Ovary (tissue), 9 donors: ENCODE results near the gene CHN1. TPM values are rescaled to one million over a fixed set of nuclear protein-coding genes. Genes with fewer than 3 reads are reported as not detected.

Source experiments
- DNase-seq, 5 donors: peaks; one replicate each; pipeline ENCODE4 v3.0.0-alpha.2; 2019 to 2020
- H3K27ac ChIP-seq, 2 donors: fragments of 200-600 bp; one replicate each; pipeline versions ENCODE4 v1.5.1 to v1.8.0; 2019 to 2022
- H3K27me3 ChIP-seq: fragments of 200-600 bp; one replicate; pipeline ENCODE4 v1.8.0; 2022
- H3K36me3 ChIP-seq: fragments of 200-600 bp; sonication (generic); one replicate; pipeline ENCODE4 v1.5.1; 2019
- H3K4me1 ChIP-seq: one replicate; pipeline ENCODE4 v1.8.1; 2013; ENCODE audit warnings: mild to moderate bottlenecking, moderate library complexity; ENCODE audit not compliant: insufficient read depth
- H3K4me3 ChIP-seq: fragments of 200-600 bp; sonication (generic); one replicate; pipeline ENCODE4 v1.5.1; 2017
- H3K9me3 ChIP-seq, 2 donors: fragments of 200-600 bp in 1 of 2; sonication (generic) in 1 of 2; one replicate each; pipeline versions ENCODE4 v1.5.1 to v1.8.1; 2013 to 2019; ENCODE audit warnings: mild to moderate bottlenecking in 1 of 2, moderate library complexity in 1 of 2
- CTCF ChIP-seq, 3 donors: fragments of 450-650 bp in 2 of 3; fragments of 200-600 bp in 1 of 3; IDR thresholded peaks; one replicate each; pipeline versions ENCODE4 v1.5.1 to v1.8.0; 2016 to 2022; ENCODE audit warnings: antibody characterized with exemption in 3 of 3, mild to moderate bottlenecking in 1 of 3
- EP300 ChIP-seq: sonication (generic); formaldehyde crosslinking; IDR thresholded peaks from one replicate; pipeline ENCODE4 v1.6.1; 2017; ENCODE audit warnings: antibody characterized with exemption
- POLR2A ChIP-seq: fragments of 450-650 bp; IDR thresholded peaks from one replicate; pipeline ENCODE4 v1.6.1; 2017; ENCODE audit warnings: antibody characterized with exemption, mild to moderate bottlenecking, moderate library complexity
- WGBS, 3 donors: extraction: QIAGEN DNeasy Blood & Tissue Kit in 1 of 3; methylation state at CpG; one replicate each; pipeline versions ENCODE4 v1.1.5 to v1.1.7; 2013 to 2017; 5-methylcytosine and 5-hydroxymethylcytosine counted together
- intact Hi-C, 4 donors: fragments of 100-400 bp; cut with DNase I; formaldehyde crosslinking; loops; one replicate each; pipeline versions ENCODE4 v1.11.0 to v1.15.1; 2022 to 2023
- polyA plus RNA-seq, 2 donors: library from polyadenylated mRNA; stranded (reverse); fragments of 200-250 nt in 1 of 2; fragments of 350-450 nt in 1 of 2; fragmentation: Illumina TruSeq in 1 of 2; extraction: RNeasy Lipid Tissue Mini Kit (QIAGEN cat#74804) in 1 of 2; gene quantifications; one replicate each; pipeline ENCODE4 v1.2.3, GENCODE V29; 2013 to 2014
- total RNA-seq, 7 donors: library from RNA; depleted of rRNA in 2 of 7; stranded (reverse); fragments of >200 nt in 2 of 7; fragmentation: NEBNext Ultra II Directional in 3 of 7; extraction: Animal tissue kit (Norgen Biotek cat#: 25700) in 3 of 7; gene quantifications; one replicate each; pipeline versions ENCODE4 v1.1.0 to v1.2.4, GENCODE V29; 2016 to 2023
- donor health status: DM: no; HTN: no; CAD: no; lungs with moderate emphysema.
- donor health status: DM: no; HTN: no; CAD: no.
- donor health status: Bipolar disorder and iron deficiency.
- donor health status: DM: yes; HTN: yes; CAD: no.
- donor health status: DM: no; HTN: no; CAD: no.
- donor health status: DM: yes; HTN: yes; CAD: no.

Gene CHN1
- total and polyA plus RNA-seq, 9 donors = 6.5 to 18.0 (median 9.4) TPM

GRCh38 chr2:174796319-174796771 is 208.8 kb downstream of the CHN1 start:
- no peaks in the 10 kb centered on the region for H3K4me1 ChIP-seq
- no peaks in the 10 kb centered on the region for H3K9me3 ChIP-seq
- no peak overlapping the region for H3K4me3 ChIP-seq
- no peak for DNase-seq
- intact Hi-C loops = no loop called here
- TF ChIP-seq POLR2A (no peak), CTCF (IDR thresholded peaks at IDR 0.05) (no peak), EP300 (no peak)
- no peaks in the 10 kb centered on the region for H3K27me3 ChIP-seq
- H3K36me3 ChIP-seq = no peaks in the 10 kb centered on the region
- no peak overlapping the region for H3K27ac ChIP-seq

- no peak for DNase-seq
- TF ChIP-seq EP300 (no peak), CTCF (IDR thresholded peaks at IDR 0.05) (no peak), POLR2A (no peak)
- no peak overlapping the region for H3K27ac ChIP-seq
- no peaks in the 10 kb centered on the region for H3K36me3 ChIP-seq
- 76 to 86% (median 85%) methylated on average over 3 of the region's 3 CpGs for WGBS, 3 donors
- intact Hi-C loops = no loop called here
- no peaks in the 10 kb centered on the region for H3K9me3 ChIP-seq
- no peaks in the 10 kb centered on the region for H3K27me3 ChIP-seq
- H3K4me1 ChIP-seq = no peaks in the 10 kb centered on the region
- no peak overlapping the region for H3K4me3 ChIP-seq
Measured at GRCh38 chr2:174794851-174795374, 210.3 kb downstream of the CHN1 start.

- no peaks in the 10 kb centered on the region for H3K36me3 ChIP-seq
- WGBS, 3 donors = 87 to 88% (median 88%) methylated on average over 7 of the region's 7 CpGs
- no peaks in the 10 kb centered on the region for H3K9me3 ChIP-seq
- no peaks in the 10 kb centered on the region for H3K27me3 ChIP-seq
- no peak for DNase-seq
- H3K27ac ChIP-seq = no peak overlapping the region
- TF ChIP-seq POLR2A (no peak), CTCF (IDR thresholded peaks at IDR 0.05) (no peak)
- H3K4me3 ChIP-seq = no peak overlapping the region
- no peaks in the 10 kb centered on the region for H3K4me1 ChIP-seq
- intact Hi-C loops = no loop called here
Measured at GRCh38 chr2:174792309-174793025, 212.7 kb downstream of the CHN1 start.

- Histone ChIP-seq H3K9me3 (no peaks in the 10 kb centered on the region), H3K36me3 (no peaks in the 10 kb centered on the region), H3K27me3 (no peaks in the 10 kb centered on the region), H3K4me3 (no peak overlapping the region), H3K27ac (no peak overlapping the region), H3K4me1 (no peaks in the 10 kb centered on the region)
- 81 to 88% (median 83%) methylated on average over 7 of the region's 7 CpGs for WGBS, 3 donors
- DNase-seq = no peak
- TF ChIP-seq EP300 (no peak), POLR2A (no peak), CTCF (IDR thresholded peaks at IDR 0.05) (no peak)
- intact Hi-C loops = no loop called here
Measured at GRCh38 chr2:174791746-174792280, 213.4 kb downstream of the CHN1 start.
